PC-3 (cell line): ENCODE data around the gene TTC34. TPM values are rescaled to one million over a fixed set of nuclear protein-coding genes. Genes with fewer than 3 reads are reported as not detected.

Experiments used
- ATAC-seq: fragments of 200-7000 bp; cut with Tn5 transposase; 2 replicates; pipeline ENCODE4 v1.9.1; 2020; ENCODE audit warnings: mild to moderate bottlenecking, moderate library complexity
- BruUV-seq: library from RNA; stranded (reverse); fragments of 400-500 nt; replicated peaks from 2 replicates; lab custom pipeline; 2021; lab: Mats Ljungman, UMichigan
- CTCF ChIA-PET: fragments of 300-600 bp; sonication (Branson Sonifier 250); formaldehyde crosslinking; loops from one replicate; lab custom pipeline; 2022; ENCODE audit warnings: antibody characterized with exemption; lab: Charles Lee
- POLR2A ChIA-PET: fragments of 300-600 bp; sonication (Branson Sonifier 250); formaldehyde crosslinking; loops from one replicate; lab custom pipeline; 2022; ENCODE audit warnings: antibody characterized with exemption; ENCODE audit not compliant: unreplicated experiment; lab: Charles Lee
- DNase-seq: peaks from one replicate; pipeline ENCODE4 v3.0.0-alpha.2; 2015
- H2AFZ ChIP-seq: fragments of 300-600 bp; sonication (generic); 2 replicates; pipeline ENCODE4 v1.6.0; 2016; ENCODE audit warnings: antibody characterized with exemption, low read length
- H3F3A ChIP-seq: fragments of 300-600 bp; sonication (generic); one replicate; pipeline ENCODE4 v1.6.0; 2017; ENCODE audit warnings: antibody characterized with exemption, low read length, control low read depth, mild to moderate bottlenecking; ENCODE audit not compliant: unreplicated experiment
- H3K27ac ChIP-seq: fragments of 300-600 bp; sonication (generic); 2 replicates; pipeline ENCODE4 v1.5.1; 2016; ENCODE audit warnings: mild to moderate bottlenecking, low read length
- H3K27me3 ChIP-seq: fragments of 300-600 bp; sonication (generic); 2 replicates; pipeline ENCODE4 v1.6.1; 2016; ENCODE audit warnings: low read length, mixed read lengths
- H3K36me3 ChIP-seq: fragments of 300-600 bp; sonication (generic); 2 replicates; pipeline ENCODE4 v1.6.1; 2016; ENCODE audit warnings: low read depth, mixed run types, low read length, mixed read lengths
- H3K4me1 ChIP-seq: fragments of 300-600 bp; sonication (generic); 2 replicates; pipeline ENCODE4 v1.5.1; 2016; ENCODE audit warnings: low read length; ENCODE audit not compliant: insufficient read depth
- H3K4me2 ChIP-seq: fragments of 300-600 bp; sonication (generic); 2 replicates; pipeline ENCODE4 v1.6.0; 2016; ENCODE audit warnings: low read length
- H3K4me3 ChIP-seq: fragments of 300-600 bp; sonication (generic); 2 replicates; pipeline ENCODE4 v1.5.1; 2016; ENCODE audit warnings: mild to moderate bottlenecking, low read length, mixed read lengths
- H3K79me2 ChIP-seq: fragments of 300-600 bp; sonication (generic); 2 replicates; pipeline ENCODE4 v1.6.1; 2017; ENCODE audit warnings: low read length, mixed read lengths
- H3K9ac ChIP-seq: fragments of 300-600 bp; sonication (generic); 2 replicates; pipeline ENCODE4 v1.6.0; 2016; ENCODE audit warnings: mild to moderate bottlenecking, low read length
- H3K9me2 ChIP-seq: fragments of 300-600 bp; sonication (generic); replicated peaks from 2 replicates; pipeline ENCODE4 v1.6.1; 2016; ENCODE audit warnings: mixed run types, low read length, mixed read lengths
- H3K9me3 ChIP-seq: fragments of 300-600 bp; sonication (generic); 2 replicates; pipeline ENCODE4 v1.6.1; 2016; ENCODE audit warnings: low read length, mixed read lengths
- H4K20me1 ChIP-seq: fragments of 300-600 bp; sonication (generic); 2 replicates; pipeline ENCODE4 v1.6.1; 2016; ENCODE audit warnings: low read length, mixed read lengths
- EZH2 ChIP-seq: fragments of 300-600 bp; sonication (generic); IDR thresholded peaks from one replicate; pipeline ENCODE4 v1.6.1; 2017; ENCODE audit warnings: antibody characterized with exemption, mild to moderate bottlenecking, low read length; ENCODE audit not compliant: unreplicated experiment
- EZH2phosphoT487 ChIP-seq: fragments of 300-600 bp; sonication (generic); IDR thresholded peaks from 2 replicates; pipeline ENCODE4 v1.6.1; 2018; ENCODE audit warnings: mild to moderate bottlenecking, antibody characterized with exemption, low read length, borderline replicate concordance
- intact Hi-C: fragments of 100-400 bp; cut with micrococcal nuclease; formaldehyde crosslinking; loops from 2 replicates; pipeline ENCODE4 v1.9.0; 2023
- total RNA-seq: library from RNA; depleted of rRNA; stranded (reverse); fragments of >200 nt; gene quantifications from 2 replicates; pipeline ENCODE4 v1.2.3, GENCODE V29; 2014
- TF ChIP-seq, protein P1 (sequence below): fragments of 300-600 bp; sonication (generic); conservative IDR thresholded peaks from 2 replicates; pipeline ENCODE4 v1.5.1; 2017; ENCODE audit warnings: antibody characterized with exemption, low read depth, mild to moderate bottlenecking, low read length

TTC34 gene
- total RNA-seq, 1 experiment from 2014 or later, result 0.11 TPM

DNA sequence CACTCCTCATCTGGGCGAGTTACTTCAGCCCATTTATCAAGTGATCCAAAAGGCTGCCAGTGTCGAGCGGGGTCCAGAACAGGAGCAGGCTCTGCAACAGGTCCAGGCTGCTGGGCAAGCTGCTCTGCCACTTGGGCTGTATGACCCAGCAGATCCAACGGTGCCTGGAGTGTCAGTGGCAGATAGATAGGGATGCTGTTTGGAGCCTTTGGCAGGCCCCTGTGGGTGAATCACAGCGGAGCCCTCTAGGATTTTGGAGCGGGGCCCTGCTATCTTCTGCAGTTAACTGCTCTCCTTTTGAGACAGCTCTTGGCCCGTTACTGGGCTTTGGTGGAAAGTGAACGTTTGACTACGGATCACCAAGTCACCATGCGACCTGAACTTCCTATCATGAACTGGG, 176.2 kb downstream of the TTC34 start:
- no peak overlapping the region for H2AFZ ChIP-seq
- no peaks in the 10 kb centered on the region for H3K79me2 ChIP-seq
- peaks cover 93% of the 10 kb centered on the region for H3K27me3 ChIP-seq
- H3K36me3 ChIP-seq, result no peaks in the 10 kb centered on the region
- no peaks in the 10 kb centered on the region for H3K4me1 ChIP-seq
- no peak overlapping the region for H3K4me3 ChIP-seq
- POLR2A ChIA-PET, result no interaction called here
- DNase-seq (no peak), ATAC-seq (no peak)
- H4K20me1 ChIP-seq, result no peaks in the 10 kb centered on the region
- H3K9me2 ChIP-seq, result no peaks in the 10 kb centered on the region
- no peaks in the 10 kb centered on the region for H3K9me3 ChIP-seq
- H3F3A ChIP-seq, result no peaks in the 10 kb centered on the region
- no TSS peak for BruUV-seq
- H3K27ac ChIP-seq, result no peak overlapping the region
- intact Hi-C loops, result no loop called here
- CTCF ChIA-PET, result no interaction called here
- no peak overlapping the region for H3K9ac ChIP-seq
- TF ChIP-seq, protein P1, sequence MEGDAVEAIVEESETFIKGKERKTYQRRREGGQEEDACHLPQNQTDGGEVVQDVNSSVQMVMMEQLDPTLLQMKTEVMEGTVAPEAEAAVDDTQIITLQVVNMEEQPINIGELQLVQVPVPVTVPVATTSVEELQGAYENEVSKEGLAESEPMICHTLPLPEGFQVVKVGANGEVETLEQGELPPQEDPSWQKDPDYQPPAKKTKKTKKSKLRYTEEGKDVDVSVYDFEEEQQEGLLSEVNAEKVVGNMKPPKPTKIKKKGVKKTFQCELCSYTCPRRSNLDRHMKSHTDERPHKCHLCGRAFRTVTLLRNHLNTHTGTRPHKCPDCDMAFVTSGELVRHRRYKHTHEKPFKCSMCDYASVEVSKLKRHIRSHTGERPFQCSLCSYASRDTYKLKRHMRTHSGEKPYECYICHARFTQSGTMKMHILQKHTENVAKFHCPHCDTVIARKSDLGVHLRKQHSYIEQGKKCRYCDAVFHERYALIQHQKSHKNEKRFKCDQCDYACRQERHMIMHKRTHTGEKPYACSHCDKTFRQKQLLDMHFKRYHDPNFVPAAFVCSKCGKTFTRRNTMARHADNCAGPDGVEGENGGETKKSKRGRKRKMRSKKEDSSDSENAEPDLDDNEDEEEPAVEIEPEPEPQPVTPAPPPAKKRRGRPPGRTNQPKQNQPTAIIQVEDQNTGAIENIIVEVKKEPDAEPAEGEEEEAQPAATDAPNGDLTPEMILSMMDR, result no peak
- TF ChIP-seq EZH2 (no peak), EZH2phosphoT487 (no peak)
- H3K4me2 ChIP-seq, result no peak overlapping the region

DNA sequence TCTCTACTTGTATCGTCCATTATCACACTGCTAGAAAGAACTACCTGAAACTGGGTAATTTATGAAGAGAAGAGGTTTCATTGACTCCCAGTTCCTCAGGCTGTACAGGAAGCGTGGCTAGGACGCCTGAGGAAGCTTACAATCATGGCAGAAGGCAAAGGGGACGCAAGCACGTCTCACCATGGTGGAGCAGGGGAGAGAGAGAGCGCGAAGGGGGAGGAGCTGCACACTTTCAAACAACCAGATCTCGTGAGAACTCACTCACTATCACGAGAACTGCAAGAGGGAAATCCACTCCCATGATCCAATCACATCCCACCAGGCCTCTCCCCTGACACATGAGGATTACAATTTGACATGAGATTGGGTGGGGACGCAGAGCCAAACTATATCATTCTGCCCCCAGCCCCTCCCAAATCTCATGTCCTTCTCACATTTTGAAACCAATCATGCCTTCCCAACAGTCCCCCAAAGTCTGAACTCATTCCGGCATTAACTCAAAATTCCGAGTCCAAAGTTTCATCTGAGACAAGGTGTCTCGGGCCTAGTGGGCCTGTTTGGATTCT, 176.7 kb downstream of the TTC34 start:
- peaks cover 93% of the 10 kb centered on the region for H3K27me3 ChIP-seq
- ATAC-seq (no peak), DNase-seq (no peak)
- H3K9ac ChIP-seq, result no peak overlapping the region
- CTCF ChIA-PET, result no interaction called here
- BruUV-seq, result no TSS peak
- POLR2A ChIA-PET, result no interaction called here
- H3K27ac ChIP-seq, result no peak overlapping the region
- no peak overlapping the region for H2AFZ ChIP-seq
- no peaks in the 10 kb centered on the region for H3K4me1 ChIP-seq
- H3K4me2 ChIP-seq, result no peak overlapping the region
- intact Hi-C loops, result no loop called here
- TF ChIP-seq, protein P1, result no peak
- TF ChIP-seq EZH2phosphoT487, result no peak
- TF ChIP-seq EZH2, result no peak
- H3K36me3 ChIP-seq, result no peaks in the 10 kb centered on the region
- no peaks in the 10 kb centered on the region for H3K79me2 ChIP-seq
- H4K20me1 ChIP-seq, result no peaks in the 10 kb centered on the region
- no peaks in the 10 kb centered on the region for H3F3A ChIP-seq
- H3K9me3 ChIP-seq, result no peaks in the 10 kb centered on the region
- H3K4me3 ChIP-seq, result no peak overlapping the region
- H3K9me2 ChIP-seq, result no peaks in the 10 kb centered on the region

DNA sequence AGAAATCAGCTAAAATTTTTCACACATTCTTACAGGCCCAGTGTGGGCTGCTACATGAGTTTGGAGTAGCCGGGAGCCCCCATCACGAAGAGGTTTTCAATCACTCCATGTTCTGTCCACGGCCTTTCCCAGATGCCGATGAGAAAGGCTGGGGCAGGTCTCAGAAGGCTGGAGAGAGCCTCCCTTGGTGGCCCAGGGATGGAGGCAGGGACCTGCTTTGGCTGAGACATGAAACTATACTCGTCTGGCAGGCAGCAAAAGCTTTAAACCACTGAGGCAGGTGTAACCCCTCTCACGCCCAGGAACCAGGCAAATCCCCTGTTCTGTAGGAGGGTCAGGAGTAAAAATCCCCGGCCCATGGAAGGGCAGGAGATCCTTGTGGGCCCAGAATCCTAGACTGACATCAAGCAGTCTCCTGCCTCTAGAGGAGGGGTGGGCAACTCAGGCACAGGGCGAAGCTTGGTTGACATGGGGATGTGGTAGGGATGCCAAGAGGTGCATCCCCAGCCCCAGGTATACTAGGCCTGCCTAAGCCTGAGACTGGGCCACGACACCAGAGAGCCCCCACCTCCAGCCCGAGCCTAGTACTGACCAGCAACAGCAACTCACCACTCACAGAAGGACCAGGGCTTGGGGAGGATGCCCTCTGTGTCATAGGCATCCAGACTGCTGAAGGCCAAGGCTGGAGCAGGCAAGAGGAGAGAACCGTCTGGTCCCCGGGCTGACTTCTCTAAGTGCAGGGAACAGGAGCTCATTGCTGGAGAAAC, 177.7 kb downstream of the TTC34 start:
- no peaks in the 10 kb centered on the region for H3K36me3 ChIP-seq
- H2AFZ ChIP-seq, result no peak overlapping the region
- H3K27me3 ChIP-seq, result peaks cover 91% of the 10 kb centered on the region
- no peak overlapping the region for H3K4me2 ChIP-seq
- ATAC-seq (no peak; the same call in 1 of the 2 replicates), DNase-seq (no peak)
- TF ChIP-seq, protein P1, result no peak
- no peak for TF ChIP-seq EZH2phosphoT487
- TF ChIP-seq EZH2, result no peak
- intact Hi-C loops, result no loop called here
- H3K9ac ChIP-seq, result no peak overlapping the region
- POLR2A ChIA-PET, result no interaction called here
- no TSS peak for BruUV-seq
- no peaks in the 10 kb centered on the region for H3K9me2 ChIP-seq
- CTCF ChIA-PET, result no interaction called here
- no peaks in the 10 kb centered on the region for H3K79me2 ChIP-seq
- no peaks in the 10 kb centered on the region for H4K20me1 ChIP-seq
- no peak overlapping the region for H3K4me3 ChIP-seq
- no peak overlapping the region for H3K27ac ChIP-seq
- H3F3A ChIP-seq, result no peaks in the 10 kb centered on the region
- no peaks in the 10 kb centered on the region for H3K9me3 ChIP-seq
- no peaks in the 10 kb centered on the region for H3K4me1 ChIP-seq
